ENCODE measurements around the gene LPGAT1. TPM values are rescaled to one million over a fixed set of nuclear protein-coding genes. Genes with fewer than 3 reads are reported as not detected.
A peak's percentile ranks its signal among the peaks of the same experiment; 100 is the strongest.

LPGAT1 gene
- total RNA-seq, 1 donor from 2014 or later: 21.4 TPM

DNA sequence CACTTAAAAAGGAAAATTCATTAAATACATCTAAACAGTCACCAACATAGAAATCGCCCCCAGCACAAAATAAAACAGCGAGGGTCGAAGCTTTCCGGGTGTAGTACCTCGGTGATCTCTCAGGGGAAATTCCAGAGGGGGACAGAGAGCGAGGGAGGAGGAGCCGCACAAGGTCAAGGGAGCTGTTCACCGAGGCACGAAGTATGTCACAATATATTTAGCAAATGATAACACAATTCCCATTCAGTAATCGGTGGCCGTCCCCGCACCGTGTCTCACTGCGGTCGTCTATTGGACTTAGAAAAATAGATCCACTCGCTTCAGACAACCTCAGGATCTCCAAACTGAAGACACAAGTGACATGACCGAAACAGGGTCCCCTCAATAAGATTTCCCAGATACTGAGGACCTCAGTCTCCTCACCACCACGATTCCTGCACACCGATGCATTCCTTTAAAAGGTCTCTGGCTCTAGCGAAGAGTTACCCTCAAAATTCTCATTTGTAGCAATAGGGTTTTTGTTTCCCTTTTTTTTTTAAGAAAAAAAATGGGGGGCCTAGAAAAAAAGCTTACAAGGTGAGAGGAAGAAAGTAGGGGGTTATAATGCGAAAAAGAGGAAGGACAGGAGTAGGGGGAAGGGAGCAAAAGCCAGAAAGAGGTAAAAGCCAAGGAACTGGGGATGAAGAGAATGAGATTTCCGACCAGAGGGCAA is 1.1 kb downstream of the LPGAT1 start:
- H3K27me3 ChIP-seq (ENCODE audit: control insufficient read depth in 3 of 3, insufficient read depth in 3 of 3, low read length in 3 of 3): no peaks in the 10 kb centered on the region
- H3K4me1 ChIP-seq (ENCODE audit: control insufficient read depth in 3 of 3, insufficient read depth in 3 of 3, low read length in 3 of 3): peaks cover 9 to 13% (median 10%) of the 10 kb centered on the region in 3 donors
- peak overlapping the region; percentile 39 for H3K27ac ChIP-seq (ENCODE audit: low read depth, low read length)
- no peaks in the 10 kb centered on the region for H3K9me3 ChIP-seq (ENCODE audit: control insufficient read depth in 3 of 3, low read length in 3 of 3)
- H3K9ac ChIP-seq (ENCODE audit: low read depth in 1 of 3, low read length in 3 of 3): peak overlapping the region; percentile 66 to 78 (median 72)
- H3K36me3 ChIP-seq (ENCODE audit: control insufficient read depth in 3 of 3, insufficient read depth in 3 of 3, low read length in 3 of 3): no peaks in the 10 kb centered on the region
- peak overlapping the region; percentile 76 to 81 (median 79) for H3K4me3 ChIP-seq (ENCODE audit: low read length in 3 of 3)

DNA sequence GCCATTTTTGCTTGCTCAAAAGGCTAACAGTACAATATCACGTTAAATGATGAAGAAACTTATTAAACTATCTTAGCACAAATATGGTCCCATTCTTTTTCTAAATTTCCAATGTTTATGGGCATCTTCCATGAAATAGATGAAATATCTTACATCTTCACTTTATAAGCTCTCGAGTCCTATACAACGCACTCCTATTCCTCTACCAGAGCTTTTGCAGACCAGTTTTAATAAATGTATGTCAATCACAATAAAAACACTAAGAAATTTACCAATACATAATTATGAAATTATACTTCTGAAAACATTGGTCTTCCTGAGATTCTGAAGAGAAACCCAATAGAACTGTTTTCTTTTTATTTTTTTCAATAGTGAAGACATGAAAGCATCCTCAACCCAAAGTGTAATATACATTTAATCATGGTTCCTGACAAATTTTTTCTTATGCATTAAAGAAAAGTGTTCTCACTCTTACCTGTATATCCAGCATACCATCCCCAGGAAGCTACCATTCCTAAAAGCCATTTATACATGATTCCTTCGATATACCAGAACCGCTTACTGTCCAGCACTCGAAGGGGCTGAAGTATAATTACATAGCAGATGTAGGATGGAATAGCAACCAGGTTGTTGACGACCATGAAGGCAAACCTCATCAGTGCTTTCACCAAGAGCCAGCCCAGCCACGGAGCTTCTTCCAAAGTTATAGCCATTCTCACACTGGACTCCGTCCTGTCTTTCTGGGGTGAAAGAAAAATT is 1.8 kb downstream of the LPGAT1 start:
- no peaks in the 10 kb centered on the region for H3K27me3 ChIP-seq (ENCODE audit: control insufficient read depth in 3 of 3, insufficient read depth in 3 of 3, low read length in 3 of 3)
- H3K9me3 ChIP-seq (ENCODE audit: control insufficient read depth in 3 of 3, low read length in 3 of 3): no peaks in the 10 kb centered on the region
- H3K36me3 ChIP-seq (ENCODE audit: control insufficient read depth in 3 of 3, insufficient read depth in 3 of 3, low read length in 3 of 3): peaks cover 0 to 6% (median 0%) of the 10 kb centered on the region in 3 donors
- peak overlapping the region; percentile 39 for H3K27ac ChIP-seq (ENCODE audit: low read depth, low read length)
- peak overlapping the region in 2 of 3 donors; percentile 72 to 78 for H3K9ac ChIP-seq (ENCODE audit: low read depth in 1 of 3, low read length in 3 of 3)
- H3K4me3 ChIP-seq (ENCODE audit: low read length in 3 of 3): peak overlapping the region; percentile 76 to 81 (median 79)
- peaks cover 9 to 13% (median 10%) of the 10 kb centered on the region in 3 donors for H3K4me1 ChIP-seq (ENCODE audit: control insufficient read depth in 3 of 3, insufficient read depth in 3 of 3, low read length in 3 of 3)

GRCh38 chr1:211827051-211827450 is 3.5 kb downstream of the LPGAT1 start:
- H3K4me3 ChIP-seq (ENCODE audit: low read length in 3 of 3): no peak overlapping the region
- H3K9ac ChIP-seq (ENCODE audit: low read depth in 1 of 3, low read length in 3 of 3): no peak overlapping the region
- peaks cover 0 to 6% (median 0%) of the 10 kb centered on the region in 3 donors for H3K36me3 ChIP-seq (ENCODE audit: control insufficient read depth in 3 of 3, insufficient read depth in 3 of 3, low read length in 3 of 3)
- peaks cover 9 to 13% (median 10%) of the 10 kb centered on the region in 3 donors for H3K4me1 ChIP-seq (ENCODE audit: control insufficient read depth in 3 of 3, insufficient read depth in 3 of 3, low read length in 3 of 3)
- H3K9me3 ChIP-seq (ENCODE audit: control insufficient read depth in 3 of 3, low read length in 3 of 3): no peaks in the 10 kb centered on the region
- H3K27ac ChIP-seq (ENCODE audit: low read depth, low read length): no peak overlapping the region
- no peaks in the 10 kb centered on the region for H3K27me3 ChIP-seq (ENCODE audit: control insufficient read depth in 3 of 3, insufficient read depth in 3 of 3, low read length in 3 of 3)

DNA sequence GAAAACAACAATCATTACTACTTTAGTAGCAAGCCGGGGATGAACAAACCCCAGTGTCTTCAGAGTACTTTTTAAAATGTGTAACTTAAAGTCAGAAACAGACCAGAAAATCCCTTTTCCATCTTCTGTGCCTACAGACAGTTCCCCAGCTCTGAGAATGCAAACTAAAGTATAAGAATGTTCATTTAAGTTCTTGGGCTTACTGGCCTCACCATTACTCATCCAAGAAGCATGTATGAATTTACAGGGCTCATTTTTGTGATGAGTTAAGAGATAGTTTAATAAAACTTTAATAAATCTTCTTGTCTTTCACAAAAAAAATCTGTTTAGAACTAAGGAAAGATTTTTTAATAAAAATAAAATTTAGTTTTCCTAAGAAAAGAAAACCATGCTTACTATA is 4.6 kb downstream of the LPGAT1 start:
- peaks cover 9 to 13% (median 9%) of the 10 kb centered on the region in 3 donors for H3K4me1 ChIP-seq (ENCODE audit: control insufficient read depth in 3 of 3, insufficient read depth in 3 of 3, low read length in 3 of 3)

GRCh38 chr1:211822677-211823407 is 7.7 kb downstream of the LPGAT1 start:
- H3K9ac ChIP-seq (ENCODE audit: low read depth in 1 of 3, low read length in 3 of 3): no peak overlapping the region
- peaks cover under 1 to 4% (median 3%) of the 10 kb centered on the region in 3 donors for H3K4me1 ChIP-seq (ENCODE audit: control insufficient read depth in 3 of 3, insufficient read depth in 3 of 3, low read length in 3 of 3)
- peaks cover 0 to 6% (median 4%) of the 10 kb centered on the region in 3 donors for H3K36me3 ChIP-seq (ENCODE audit: control insufficient read depth in 3 of 3, insufficient read depth in 3 of 3, low read length in 3 of 3)
- H3K27ac ChIP-seq (ENCODE audit: low read depth, low read length): no peak overlapping the region
- no peak overlapping the region for H3K4me3 ChIP-seq (ENCODE audit: low read length in 3 of 3)
- H3K9me3 ChIP-seq (ENCODE audit: control insufficient read depth in 3 of 3, low read length in 3 of 3): no peaks in the 10 kb centered on the region
- H3K27me3 ChIP-seq (ENCODE audit: control insufficient read depth in 3 of 3, insufficient read depth in 3 of 3, low read length in 3 of 3): no peaks in the 10 kb centered on the region

More for the DNA sequence above, 4.6 kb downstream of the LPGAT1 start:
- no peaks in the 10 kb centered on the region for H3K27me3 ChIP-seq (ENCODE audit: control insufficient read depth in 3 of 3, insufficient read depth in 3 of 3, low read length in 3 of 3)
- H3K9ac ChIP-seq (ENCODE audit: low read depth in 1 of 3, low read length in 3 of 3): no peak overlapping the region
- H3K4me3 ChIP-seq (ENCODE audit: low read length in 3 of 3): no peak overlapping the region
- no peak overlapping the region for H3K27ac ChIP-seq (ENCODE audit: low read depth, low read length)
- peaks cover 0 to 6% (median 2%) of the 10 kb centered on the region in 3 donors for H3K36me3 ChIP-seq (ENCODE audit: control insufficient read depth in 3 of 3, insufficient read depth in 3 of 3, low read length in 3 of 3)
- H3K9me3 ChIP-seq (ENCODE audit: control insufficient read depth in 3 of 3, low read length in 3 of 3): no peaks in the 10 kb centered on the region

- H3K4me1 ChIP-seq (ENCODE audit: control insufficient read depth in 3 of 3, insufficient read depth in 3 of 3, low read length in 3 of 3): no peaks in the 10 kb centered on the region
Measured at GRCh38 chr1:211816586-211816985, 14.0 kb downstream of the LPGAT1 start.

GRCh38 chr1:211814313-211814712 is 16.2 kb downstream of the LPGAT1 start:
- no peak overlapping the region for H3K4me3 ChIP-seq (ENCODE audit: low read length in 3 of 3)
- no peaks in the 10 kb centered on the region for H3K27me3 ChIP-seq (ENCODE audit: control insufficient read depth in 3 of 3, insufficient read depth in 3 of 3, low read length in 3 of 3)
- H3K9ac ChIP-seq (ENCODE audit: low read depth in 1 of 3, low read length in 3 of 3): no peak overlapping the region
- H3K36me3 ChIP-seq (ENCODE audit: control insufficient read depth in 3 of 3, insufficient read depth in 3 of 3, low read length in 3 of 3): peaks cover 6 to 10% (median 9%) of the 10 kb centered on the region in 3 donors
- no peaks in the 10 kb centered on the region for H3K9me3 ChIP-seq (ENCODE audit: control insufficient read depth in 3 of 3, low read length in 3 of 3)
- H3K27ac ChIP-seq (ENCODE audit: low read depth, low read length): no peak overlapping the region
- no peaks in the 10 kb centered on the region for H3K4me1 ChIP-seq (ENCODE audit: control insufficient read depth in 3 of 3, insufficient read depth in 3 of 3, low read length in 3 of 3)

More at GRCh38 chr1:211816586-211816985, 14.0 kb downstream of the LPGAT1 start:
- Histone ChIP-seq H3K9me3 (ENCODE audit: control insufficient read depth in 3 of 3, low read length in 3 of 3) (no peaks in the 10 kb centered on the region), H3K27me3 (ENCODE audit: control insufficient read depth in 3 of 3, insufficient read depth in 3 of 3, low read length in 3 of 3) (no peaks in the 10 kb centered on the region), H3K27ac (ENCODE audit: low read depth, low read length) (no peak overlapping the region), H3K36me3 (ENCODE audit: control insufficient read depth in 3 of 3, insufficient read depth in 3 of 3, low read length in 3 of 3) (peaks cover 0 to 11% (median 6%) of the 10 kb centered on the region in 3 donors), H3K9ac (ENCODE audit: low read depth in 1 of 3, low read length in 3 of 3) (no peak overlapping the region), H3K4me3 (ENCODE audit: low read length in 3 of 3) (no peak overlapping the region)

DNA sequence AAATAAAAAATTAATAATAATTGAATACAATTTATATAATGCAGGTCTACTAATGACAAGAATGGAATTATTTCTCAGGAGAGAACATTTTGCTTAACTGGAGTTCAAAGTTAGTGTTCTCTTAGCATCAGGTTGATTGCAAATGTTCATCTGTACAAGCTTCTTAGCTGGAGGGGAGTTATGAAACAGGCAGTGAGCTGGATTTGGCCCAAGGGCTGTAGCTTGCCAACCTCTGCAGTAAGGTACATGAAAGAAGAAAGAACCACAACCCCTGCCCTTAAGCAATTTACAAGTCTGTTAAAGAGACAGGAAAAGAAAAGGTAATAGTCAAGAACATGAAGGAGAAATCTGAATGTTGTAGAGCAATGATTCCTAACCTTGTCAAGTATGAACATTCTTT is 17.0 kb downstream of the LPGAT1 start:
- no peaks in the 10 kb centered on the region for H3K9me3 ChIP-seq (ENCODE audit: control insufficient read depth in 3 of 3, low read length in 3 of 3)

GRCh38 chr1:211812584-211812983 is 18.0 kb downstream of the LPGAT1 start:
- no peak overlapping the region for H3K4me3 ChIP-seq (ENCODE audit: low read length in 3 of 3)
- no peaks in the 10 kb centered on the region for H3K9me3 ChIP-seq (ENCODE audit: control insufficient read depth in 3 of 3, low read length in 3 of 3)
- H3K27ac ChIP-seq (ENCODE audit: low read depth, low read length): no peak overlapping the region
- no peaks in the 10 kb centered on the region for H3K4me1 ChIP-seq (ENCODE audit: control insufficient read depth in 3 of 3, insufficient read depth in 3 of 3, low read length in 3 of 3)
- H3K27me3 ChIP-seq (ENCODE audit: control insufficient read depth in 3 of 3, insufficient read depth in 3 of 3, low read length in 3 of 3): no peaks in the 10 kb centered on the region
- peaks cover 6 to 10% (median 7%) of the 10 kb centered on the region in 3 donors for H3K36me3 ChIP-seq (ENCODE audit: control insufficient read depth in 3 of 3, insufficient read depth in 3 of 3, low read length in 3 of 3)
- H3K9ac ChIP-seq (ENCODE audit: low read depth in 1 of 3, low read length in 3 of 3): no peak overlapping the region

More for the DNA sequence above, 17.0 kb downstream of the LPGAT1 start:
- H3K9ac ChIP-seq (ENCODE audit: low read depth in 1 of 3, low read length in 3 of 3): no peak overlapping the region
- H3K27ac ChIP-seq (ENCODE audit: low read depth, low read length): no peak overlapping the region
- no peaks in the 10 kb centered on the region for H3K4me1 ChIP-seq (ENCODE audit: control insufficient read depth in 3 of 3, insufficient read depth in 3 of 3, low read length in 3 of 3)
- H3K4me3 ChIP-seq (ENCODE audit: low read length in 3 of 3): no peak overlapping the region
- H3K36me3 ChIP-seq (ENCODE audit: control insufficient read depth in 3 of 3, insufficient read depth in 3 of 3, low read length in 3 of 3): peaks cover 6 to 10% (median 9%) of the 10 kb centered on the region in 3 donors
- no peaks in the 10 kb centered on the region for H3K27me3 ChIP-seq (ENCODE audit: control insufficient read depth in 3 of 3, insufficient read depth in 3 of 3, low read length in 3 of 3)
